Measurements from ENCODE around the gene MMRN2.
"Not testable (repeated sequence)": the region's sequence is repeated elsewhere in the genome, so short reads cannot be mapped to it uniquely, and the experiment has no call there.

MMRN2 gene

GRCh38 chr10:86957471-86958115, at the start of gene MMRN2:
TSS of gene MMRN2 (minus strand) at chr10:86957615. CDS start at chr10:86957541, 74 bp downstream.
- Mint-ChIP-seq H3K27me3 (no peaks in the 10 kb centered on the region), H3K9me3 (no peaks in the 10 kb centered on the region)

GRCh38 chr10:87007124-87007523, 49.7 kb upstream of the MMRN2 start:
- H3K27me3 Mint-ChIP-seq, H3K9me3 Mint-ChIP-seq, H3K4me1 Mint-ChIP-seq, H3K27ac Mint-ChIP-seq, H3K36me3 Mint-ChIP-seq, H3K4me3 Mint-ChIP-seq: not testable (repeated sequence)

More at GRCh38 chr10:86957471-86958115, at the start of gene MMRN2:
- Mint-ChIP-seq H3K36me3 (no peaks in the 10 kb centered on the region), H3K27ac (no peak within 1 kb of the TSS), H3K4me1 (peaks cover 3% of the 10 kb centered on the region), H3K4me3 (no peak within 1 kb of the TSS)

GRCh38 chr10:87000491-87000890, 43.1 kb upstream of the MMRN2 start:
- H3K27me3 Mint-ChIP-seq: no peaks in the 10 kb centered on the region
- H3K36me3 Mint-ChIP-seq: no peaks in the 10 kb centered on the region
- no peak overlapping the region for H3K27ac Mint-ChIP-seq
- no peak overlapping the region for H3K4me3 Mint-ChIP-seq
- H3K9me3 Mint-ChIP-seq: no peaks in the 10 kb centered on the region
- H3K4me1 Mint-ChIP-seq: no peaks in the 10 kb centered on the region

GRCh38 chr10:86999802-87000403, 42.5 kb upstream of the MMRN2 start:
- H3K4me1 Mint-ChIP-seq: not testable (repeated sequence)

GRCh38 chr10:86992929-86993328, 35.5 kb upstream of the MMRN2 start:
- no peaks in the 10 kb centered on the region for H3K36me3 Mint-ChIP-seq

More at GRCh38 chr10:86999802-87000403, 42.5 kb upstream of the MMRN2 start:
- not testable (repeated sequence) for H3K27ac Mint-ChIP-seq, H3K4me3 Mint-ChIP-seq, H3K36me3 Mint-ChIP-seq, H3K9me3 Mint-ChIP-seq, H3K27me3 Mint-ChIP-seq

GRCh38 chr10:86992456-86992855, 35.0 kb upstream of the MMRN2 start:
- Mint-ChIP-seq H3K4me3 (no peak overlapping the region), H3K4me1 (no peaks in the 10 kb centered on the region), H3K27me3 (peaks cover 4% of the 10 kb centered on the region), H3K36me3 (no peaks in the 10 kb centered on the region), H3K9me3 (no peaks in the 10 kb centered on the region), H3K27ac (no peak overlapping the region)

More at GRCh38 chr10:86992929-86993328, 35.5 kb upstream of the MMRN2 start:
- Mint-ChIP-seq H3K27ac (no peak overlapping the region), H3K4me1 (no peaks in the 10 kb centered on the region), H3K27me3 (peaks cover 4% of the 10 kb centered on the region), H3K9me3 (no peaks in the 10 kb centered on the region), H3K4me3 (no peak overlapping the region)

GRCh38 chr10:86991362-86991761, 33.9 kb upstream of the MMRN2 start:
- H3K4me3 Mint-ChIP-seq, H3K9me3 Mint-ChIP-seq, H3K4me1 Mint-ChIP-seq, H3K27ac Mint-ChIP-seq, H3K36me3 Mint-ChIP-seq, H3K27me3 Mint-ChIP-seq: not testable (repeated sequence)

GRCh38 chr10:86988520-86988919, 31.1 kb upstream of the MMRN2 start:
- Mint-ChIP-seq H3K4me1 (no peaks in the 10 kb centered on the region), H3K9me3 (no peaks in the 10 kb centered on the region), H3K4me3 (no peak overlapping the region), H3K27me3 (peaks cover 4% of the 10 kb centered on the region), H3K36me3 (no peaks in the 10 kb centered on the region), H3K27ac (no peak overlapping the region)

- not testable (repeated sequence) for H3K4me3 Mint-ChIP-seq, H3K9me3 Mint-ChIP-seq, H3K4me1 Mint-ChIP-seq, H3K27me3 Mint-ChIP-seq, H3K27ac Mint-ChIP-seq, H3K36me3 Mint-ChIP-seq
These were observed 27.1 kb upstream of the MMRN2 start for GRCh38 chr10:86984498-86984897.

GRCh38 chr10:86981716-86982115, 24.3 kb upstream of the MMRN2 start:
- H3K4me3 Mint-ChIP-seq: no peak overlapping the region
- no peaks in the 10 kb centered on the region for H3K27me3 Mint-ChIP-seq
- no peaks in the 10 kb centered on the region for H3K36me3 Mint-ChIP-seq
- H3K27ac Mint-ChIP-seq: no peak overlapping the region
- H3K9me3 Mint-ChIP-seq: no peaks in the 10 kb centered on the region
- no peaks in the 10 kb centered on the region for H3K4me1 Mint-ChIP-seq

- not testable (repeated sequence) for H3K4me1 Mint-ChIP-seq, H3K27me3 Mint-ChIP-seq, H3K9me3 Mint-ChIP-seq, H3K4me3 Mint-ChIP-seq, H3K27ac Mint-ChIP-seq, H3K36me3 Mint-ChIP-seq
These were observed 23.6 kb upstream of the MMRN2 start for GRCh38 chr10:86981020-86981419.

- Mint-ChIP-seq H3K27ac (no peak overlapping the region), H3K4me1 (no peaks in the 10 kb centered on the region), H3K9me3 (no peaks in the 10 kb centered on the region), H3K36me3 (no peaks in the 10 kb centered on the region), H3K4me3 (no peak overlapping the region), H3K27me3 (no peaks in the 10 kb centered on the region)
These were observed 22.6 kb upstream of the MMRN2 start for GRCh38 chr10:86979977-86980448.

- Mint-ChIP-seq H3K36me3 (no peaks in the 10 kb centered on the region), H3K9me3 (no peaks in the 10 kb centered on the region), H3K27ac (no peak overlapping the region), H3K27me3 (no peaks in the 10 kb centered on the region), H3K4me3 (no peak overlapping the region), H3K4me1 (no peaks in the 10 kb centered on the region)
These were observed 21.9 kb upstream of the MMRN2 start for GRCh38 chr10:86979296-86979818.

- H3K9me3 Mint-ChIP-seq, H3K4me1 Mint-ChIP-seq, H3K36me3 Mint-ChIP-seq, H3K27ac Mint-ChIP-seq, H3K4me3 Mint-ChIP-seq, H3K27me3 Mint-ChIP-seq: not testable (repeated sequence)
These were observed 21.0 kb upstream of the MMRN2 start for GRCh38 chr10:86978457-86978856.

GRCh38 chr10:86976362-86977056, 19.1 kb upstream of the MMRN2 start:
- H3K4me3 Mint-ChIP-seq: no peak overlapping the region
- peaks cover 5% of the 10 kb centered on the region for H3K4me1 Mint-ChIP-seq
- no peaks in the 10 kb centered on the region for H3K27me3 Mint-ChIP-seq
- H3K27ac Mint-ChIP-seq: no peak overlapping the region
- H3K9me3 Mint-ChIP-seq: no peaks in the 10 kb centered on the region
- no peaks in the 10 kb centered on the region for H3K36me3 Mint-ChIP-seq

- no peak overlapping the region for H3K27ac Mint-ChIP-seq
- peaks cover 14% of the 10 kb centered on the region for H3K4me1 Mint-ChIP-seq
- H3K36me3 Mint-ChIP-seq: no peaks in the 10 kb centered on the region
- H3K9me3 Mint-ChIP-seq: no peaks in the 10 kb centered on the region
- H3K4me3 Mint-ChIP-seq: no peak overlapping the region
- H3K27me3 Mint-ChIP-seq: no peaks in the 10 kb centered on the region
These were observed 17.1 kb upstream of the MMRN2 start for GRCh38 chr10:86974484-86974883.

Measured in activated naive CD4-positive, alpha-beta T cell treated with anti-CD3 and anti-CD28 coated beads, Interleukin-2, amount 50 U/mL, for 24 hours (primary cell).